ENCODE results near the gene C2CD4C. TPM values are rescaled to one million over a fixed set of nuclear protein-coding genes. Genes with fewer than 3 reads are reported as not detected.
"Not testable (repeated sequence)": the region's sequence is repeated elsewhere in the genome, so short reads cannot be mapped to it uniquely, and the experiment has no call there.

The C2CD4C gene
- polyA plus RNA-seq, 5 donors: 0.33 to 0.86 (median 0.54) TPM

- DNase-seq: no peak
Observed at GRCh38 chr19:400976-401865, 7.7 kb downstream of the C2CD4C start.

DNA sequence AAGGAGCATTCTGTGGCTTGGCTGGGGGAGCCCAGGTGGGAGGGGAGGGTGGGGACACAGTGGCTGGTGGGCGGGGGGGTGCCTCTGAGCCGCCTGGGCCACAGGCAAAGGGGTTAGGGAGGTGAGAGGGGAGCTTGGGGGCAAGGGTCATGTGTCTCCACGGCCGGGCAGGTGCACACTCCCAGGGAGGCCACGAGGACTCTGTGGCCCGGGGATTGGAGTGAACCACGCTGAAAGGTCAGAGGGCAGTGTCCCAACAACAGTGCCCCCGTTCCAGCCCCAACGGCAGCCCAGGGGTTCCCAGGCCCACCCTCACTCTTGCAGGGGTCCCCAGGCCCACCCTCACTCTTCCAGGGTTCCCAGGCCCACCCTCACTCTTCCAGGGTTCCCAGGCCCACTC, 9.6 kb downstream of the C2CD4C start:
- DNase-seq: no peak

GRCh38 chr19:398719-399118, 10.2 kb downstream of the C2CD4C start:
- DNase-seq: no peak

GRCh38 chr19:397941-398706, 10.8 kb downstream of the C2CD4C start:
- no peak for DNase-seq

DNA sequence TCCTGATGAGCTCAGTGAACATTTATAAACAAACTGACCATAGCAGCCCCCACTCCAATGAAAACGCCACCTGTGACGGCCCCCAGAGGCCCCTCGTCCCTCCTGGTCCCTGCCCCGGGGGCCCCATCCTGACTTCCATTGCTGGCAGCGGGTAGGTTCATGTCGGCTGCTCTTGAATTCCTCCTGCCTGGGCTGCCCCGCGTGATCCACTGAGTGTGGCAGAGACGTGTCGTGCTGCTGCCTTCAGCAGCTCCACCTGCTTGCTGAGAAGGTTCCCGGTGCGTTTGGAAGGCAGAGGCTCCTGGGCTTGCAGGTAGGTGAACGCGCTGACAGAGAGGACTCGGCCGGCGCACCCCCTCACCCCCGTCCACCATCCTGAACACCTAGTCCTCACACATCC, 11.6 kb downstream of the C2CD4C start:
- no peak for DNase-seq

DNA sequence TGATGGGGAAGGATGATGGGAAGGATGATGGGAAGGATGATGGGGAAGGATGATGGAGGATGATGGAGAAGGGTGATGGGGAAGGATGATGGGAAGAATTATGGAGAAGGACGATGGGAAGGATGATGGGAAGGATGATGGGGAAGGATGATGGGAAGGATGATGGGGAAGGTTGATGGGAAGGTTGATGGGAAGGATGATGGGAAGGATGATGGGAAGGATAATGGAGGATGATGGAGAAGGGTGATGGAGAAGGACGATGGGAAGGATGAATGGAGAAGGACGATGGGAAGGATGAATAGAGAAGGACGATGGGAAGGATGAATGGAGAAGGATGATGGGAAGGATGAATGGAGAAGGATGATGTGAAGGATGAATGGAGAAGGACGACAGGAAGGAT, 13.5 kb downstream of the C2CD4C start:
- DNase-seq: no peak

GRCh38 chr19:394857-395256, 14.1 kb downstream of the C2CD4C start:
- not testable (repeated sequence) for DNase-seq

- not testable (repeated sequence) for DNase-seq
Observed at GRCh38 chr19:393560-393959, 15.4 kb downstream of the C2CD4C start.

DNA sequence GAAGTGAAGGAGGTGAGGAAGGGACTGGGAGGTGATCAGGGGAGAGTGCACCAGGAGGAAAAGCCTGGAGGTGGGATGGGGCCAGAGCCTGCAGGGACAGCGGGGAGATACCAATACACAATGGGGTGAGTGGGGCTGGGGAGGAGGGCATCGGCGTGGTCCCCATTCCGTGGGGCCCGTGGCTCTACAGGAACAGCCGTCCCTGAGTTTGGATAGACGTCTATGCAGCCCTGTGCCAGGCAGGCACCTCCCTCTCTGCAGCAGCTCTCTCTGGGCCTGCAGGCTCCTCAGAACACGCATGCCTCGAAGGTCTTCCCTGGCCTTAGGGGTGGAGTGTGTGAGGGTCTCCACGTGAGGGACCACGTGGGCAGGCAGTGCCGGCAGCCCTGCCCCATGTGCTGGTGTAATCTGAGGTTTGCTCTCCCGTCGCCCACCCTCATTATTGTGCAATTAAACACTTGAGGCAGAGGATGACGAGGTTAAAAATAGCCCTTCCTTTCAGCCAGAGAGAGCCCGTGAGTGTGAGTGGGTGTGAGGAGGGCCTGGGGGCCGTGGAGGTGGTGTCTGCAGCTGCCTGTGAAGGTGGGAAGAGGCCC, 16.5 kb downstream of the C2CD4C start:
- DNase-seq: no peak

DNA sequence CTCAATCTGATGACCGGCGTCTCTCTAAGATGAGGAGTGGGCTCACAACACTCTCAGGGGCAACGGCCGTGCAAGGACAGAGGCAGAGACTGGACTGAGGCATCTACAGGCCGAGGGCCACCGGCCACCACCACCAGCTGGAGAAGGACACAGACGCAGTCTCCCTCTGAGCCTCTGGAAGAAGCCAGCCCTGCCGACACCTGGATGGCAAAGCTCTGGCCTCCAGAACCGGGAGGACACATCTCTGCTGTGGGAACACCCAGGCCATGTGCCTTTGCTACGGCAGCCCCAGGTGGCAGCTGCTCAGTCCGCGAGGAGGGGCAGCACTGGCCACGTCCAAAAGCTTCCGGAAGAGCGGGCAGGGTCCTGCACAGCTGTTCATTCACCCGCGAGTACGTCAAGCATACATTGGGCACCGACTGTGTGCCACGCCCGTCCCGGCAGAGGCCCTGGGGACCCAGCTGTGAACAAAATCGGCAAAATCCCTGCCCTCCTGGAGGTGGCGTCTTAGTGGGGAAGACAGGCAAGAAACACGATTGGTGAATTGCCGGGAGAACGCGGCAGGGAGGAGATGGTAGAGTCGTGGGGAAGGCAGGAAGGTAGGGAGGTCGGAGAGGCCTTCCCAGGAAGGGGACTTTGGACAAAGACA, 17.1 kb downstream of the C2CD4C start:
- DNase-seq: no peak

DNA sequence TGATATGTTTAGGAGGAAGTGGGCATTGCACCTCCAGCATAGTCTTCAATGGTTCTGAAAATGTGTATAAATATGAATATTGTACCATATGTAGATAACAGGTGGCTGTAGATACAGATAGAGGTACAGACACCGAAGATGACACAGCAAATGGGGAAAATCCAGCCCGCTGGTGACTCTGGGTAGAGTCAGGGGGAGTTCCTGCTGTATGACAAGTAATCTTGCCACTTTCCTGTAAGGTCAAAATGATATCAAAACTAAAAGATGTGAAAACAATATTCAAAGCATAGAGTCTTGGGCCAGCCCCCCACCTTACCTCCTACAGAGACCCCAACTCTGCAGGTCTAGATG, 17.8 kb downstream of the C2CD4C start:
- DNase-seq: no peak

GRCh38 chr19:390386-391206, 18.4 kb downstream of the C2CD4C start:
- DNase-seq: no peak

GRCh38 chr19:389935-390289, 19.0 kb downstream of the C2CD4C start:
- DNase-seq: no peak

- no peak for DNase-seq
Observed at GRCh38 chr19:389255-389934, 19.6 kb downstream of the C2CD4C start.

- no peak for DNase-seq
Observed at GRCh38 chr19:388691-389090, 20.3 kb downstream of the C2CD4C start.

DNA sequence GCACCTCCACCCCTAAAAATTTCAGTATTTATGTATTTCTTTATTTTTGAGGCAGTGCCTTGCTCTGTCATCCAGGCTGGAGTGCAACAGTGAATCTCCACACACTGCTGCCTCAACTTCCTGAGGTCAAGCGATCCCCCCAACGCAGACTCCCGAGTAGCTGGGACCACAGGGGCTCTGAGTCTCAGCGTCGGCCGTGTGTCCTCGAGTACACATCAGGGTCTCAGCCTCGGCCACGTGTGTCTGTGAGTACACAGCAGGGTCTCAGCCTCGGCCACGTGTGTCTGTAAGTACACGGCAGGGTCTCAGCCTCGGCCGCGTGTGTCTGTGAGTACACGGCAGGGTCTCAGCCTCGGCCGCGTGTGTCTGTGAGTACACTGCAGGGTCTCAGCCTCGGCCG, 21.2 kb downstream of the C2CD4C start:
- DNase-seq: no peak

DNA sequence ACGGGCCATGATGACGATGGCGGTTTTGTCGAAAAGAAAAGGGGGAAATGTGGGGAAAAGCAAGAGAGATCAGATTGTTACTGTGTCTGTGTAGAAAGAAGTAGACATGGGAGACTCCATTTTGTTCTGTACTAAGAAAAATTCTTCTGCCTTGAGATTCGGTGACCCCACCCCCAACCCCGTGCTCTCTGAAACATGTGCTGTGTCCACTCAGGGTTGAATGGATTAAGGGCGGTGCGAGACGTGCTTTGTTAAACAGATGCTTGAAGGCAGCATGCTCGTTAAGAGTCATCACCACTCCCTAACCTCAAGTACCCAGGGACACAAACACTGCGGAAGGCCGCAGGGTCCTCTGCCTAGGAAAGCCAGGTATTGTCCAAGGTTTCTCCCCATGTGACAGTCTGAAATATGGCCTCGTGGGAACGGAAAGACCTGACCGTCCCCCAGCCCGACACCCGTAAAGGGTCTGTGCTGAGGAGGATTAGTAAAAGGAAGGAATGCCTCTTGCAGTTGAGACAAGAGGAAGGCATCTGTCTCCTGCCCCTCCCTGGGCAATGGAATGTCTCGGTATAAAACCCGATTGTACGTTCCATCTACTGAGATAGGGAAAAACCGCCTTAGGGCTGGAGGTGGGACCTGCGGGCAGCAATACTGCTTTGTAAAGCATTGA, 22.2 kb downstream of the C2CD4C start:
- DNase-seq: not testable (repeated sequence)

GRCh38 chr19:386189-386588, 22.8 kb downstream of the C2CD4C start:
- not testable (repeated sequence) for DNase-seq

GRCh38 chr19:384799-385169, 24.2 kb downstream of the C2CD4C start:
- no peak for DNase-seq

Measured in right lung (tissue), 5 donors.